Sigmoid colon (tissue), 4 donors: Measurements from ENCODE around the gene PRR15L.

Source experiments
- POLR2AphosphoS5 ChIP-seq, 4 donors: sonication (generic); formaldehyde crosslinking; IDR thresholded peaks; one replicate each; pipeline ENCODE4 v1.6.1; 2017; ENCODE audit warnings: antibody characterized with exemption in 4 of 4
- TF ChIP-seq, protein P1 (sequence below), 4 experiments: fragments of 450-650 bp in 3 of 4; fragments of 200-600 bp in 1 of 4; IDR thresholded peaks; one replicate each; pipeline ENCODE4 v1.5.1; 2016 to 2019; ENCODE audit warnings: antibody characterized with exemption in 4 of 4, mild to moderate bottlenecking in 3 of 4, moderate library complexity in 2 of 4

- TF ChIP-seq, protein P1, sequence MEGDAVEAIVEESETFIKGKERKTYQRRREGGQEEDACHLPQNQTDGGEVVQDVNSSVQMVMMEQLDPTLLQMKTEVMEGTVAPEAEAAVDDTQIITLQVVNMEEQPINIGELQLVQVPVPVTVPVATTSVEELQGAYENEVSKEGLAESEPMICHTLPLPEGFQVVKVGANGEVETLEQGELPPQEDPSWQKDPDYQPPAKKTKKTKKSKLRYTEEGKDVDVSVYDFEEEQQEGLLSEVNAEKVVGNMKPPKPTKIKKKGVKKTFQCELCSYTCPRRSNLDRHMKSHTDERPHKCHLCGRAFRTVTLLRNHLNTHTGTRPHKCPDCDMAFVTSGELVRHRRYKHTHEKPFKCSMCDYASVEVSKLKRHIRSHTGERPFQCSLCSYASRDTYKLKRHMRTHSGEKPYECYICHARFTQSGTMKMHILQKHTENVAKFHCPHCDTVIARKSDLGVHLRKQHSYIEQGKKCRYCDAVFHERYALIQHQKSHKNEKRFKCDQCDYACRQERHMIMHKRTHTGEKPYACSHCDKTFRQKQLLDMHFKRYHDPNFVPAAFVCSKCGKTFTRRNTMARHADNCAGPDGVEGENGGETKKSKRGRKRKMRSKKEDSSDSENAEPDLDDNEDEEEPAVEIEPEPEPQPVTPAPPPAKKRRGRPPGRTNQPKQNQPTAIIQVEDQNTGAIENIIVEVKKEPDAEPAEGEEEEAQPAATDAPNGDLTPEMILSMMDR (IDR thresholded peaks at IDR 0.05): peak; percentile 14 to 77 (median 66)
- TF ChIP-seq POLR2AphosphoS5 (IDR thresholded peaks at IDR 0.05): peak in 1 of 4 donors; percentile 25
Observed at GRCh38 chr17:47946929-47947397, 10.7 kb downstream of the PRR15L start.
